Measurements from ENCODE around the gene ZNF573.

DNA sequence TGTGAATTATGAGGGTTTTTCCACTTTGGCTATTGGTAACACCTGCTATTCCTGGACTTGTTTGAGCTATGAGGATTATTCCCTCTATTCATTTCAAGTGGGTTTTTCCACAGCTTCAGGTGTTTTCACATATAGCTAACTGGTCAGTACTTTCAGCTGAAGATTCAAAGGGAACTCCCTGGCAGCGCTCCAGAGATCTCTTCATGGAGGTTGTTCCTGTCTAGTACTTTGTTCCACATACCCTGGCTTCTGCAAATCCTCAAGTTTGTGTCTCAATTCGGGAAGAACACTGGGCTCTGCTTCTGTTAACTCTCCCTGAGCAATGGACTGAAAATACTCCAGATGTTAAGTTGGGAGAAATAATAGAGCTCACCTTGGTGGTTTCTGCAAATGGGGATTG is 54.2 kb downstream of the ZNF573 start:
- no peak for TF ChIP-seq CTCF (conservative IDR thresholded peaks at IDR 0.05; ENCODE audit: low read depth in 2 of 2)
- TF ChIP-seq POLR2AphosphoS5 (IDR thresholded peaks at IDR 0.05; ENCODE audit: low read depth): no peak
- no peak for TF ChIP-seq EZH2phosphoT487 (IDR thresholded peaks at IDR 0.05; ENCODE audit: unreplicated experiment)
- no peak for TF ChIP-seq CREB1 (CRISPR knock-in tag; IDR thresholded peaks at IDR 0.05; ENCODE audit: low read depth)
- TF ChIP-seq EZH2 (IDR thresholded peaks at IDR 0.05; ENCODE audit: low read depth, unreplicated experiment): no peak
- no peak for TF ChIP-seq NANOG (IDR thresholded peaks at IDR 0.05; ENCODE audit: borderline replicate concordance)
- no peak for TF ChIP-seq REST (IDR thresholded peaks at IDR 0.05; ENCODE audit: unreplicated experiment)
- TF ChIP-seq ETS1 (IDR thresholded peaks at IDR 0.05): no peak
- TF ChIP-seq STAT1 (IDR thresholded peaks at IDR 0.05; ENCODE audit: unreplicated experiment): no peak
- TF ChIP-seq ZNF114 (CRISPR knock-in tag; IDR thresholded peaks at IDR 0.05): no peak
- TF ChIP-seq JUNB (IDR thresholded peaks at IDR 0.05; ENCODE audit: unreplicated experiment): no peak
- TF ChIP-seq, protein P1, sequence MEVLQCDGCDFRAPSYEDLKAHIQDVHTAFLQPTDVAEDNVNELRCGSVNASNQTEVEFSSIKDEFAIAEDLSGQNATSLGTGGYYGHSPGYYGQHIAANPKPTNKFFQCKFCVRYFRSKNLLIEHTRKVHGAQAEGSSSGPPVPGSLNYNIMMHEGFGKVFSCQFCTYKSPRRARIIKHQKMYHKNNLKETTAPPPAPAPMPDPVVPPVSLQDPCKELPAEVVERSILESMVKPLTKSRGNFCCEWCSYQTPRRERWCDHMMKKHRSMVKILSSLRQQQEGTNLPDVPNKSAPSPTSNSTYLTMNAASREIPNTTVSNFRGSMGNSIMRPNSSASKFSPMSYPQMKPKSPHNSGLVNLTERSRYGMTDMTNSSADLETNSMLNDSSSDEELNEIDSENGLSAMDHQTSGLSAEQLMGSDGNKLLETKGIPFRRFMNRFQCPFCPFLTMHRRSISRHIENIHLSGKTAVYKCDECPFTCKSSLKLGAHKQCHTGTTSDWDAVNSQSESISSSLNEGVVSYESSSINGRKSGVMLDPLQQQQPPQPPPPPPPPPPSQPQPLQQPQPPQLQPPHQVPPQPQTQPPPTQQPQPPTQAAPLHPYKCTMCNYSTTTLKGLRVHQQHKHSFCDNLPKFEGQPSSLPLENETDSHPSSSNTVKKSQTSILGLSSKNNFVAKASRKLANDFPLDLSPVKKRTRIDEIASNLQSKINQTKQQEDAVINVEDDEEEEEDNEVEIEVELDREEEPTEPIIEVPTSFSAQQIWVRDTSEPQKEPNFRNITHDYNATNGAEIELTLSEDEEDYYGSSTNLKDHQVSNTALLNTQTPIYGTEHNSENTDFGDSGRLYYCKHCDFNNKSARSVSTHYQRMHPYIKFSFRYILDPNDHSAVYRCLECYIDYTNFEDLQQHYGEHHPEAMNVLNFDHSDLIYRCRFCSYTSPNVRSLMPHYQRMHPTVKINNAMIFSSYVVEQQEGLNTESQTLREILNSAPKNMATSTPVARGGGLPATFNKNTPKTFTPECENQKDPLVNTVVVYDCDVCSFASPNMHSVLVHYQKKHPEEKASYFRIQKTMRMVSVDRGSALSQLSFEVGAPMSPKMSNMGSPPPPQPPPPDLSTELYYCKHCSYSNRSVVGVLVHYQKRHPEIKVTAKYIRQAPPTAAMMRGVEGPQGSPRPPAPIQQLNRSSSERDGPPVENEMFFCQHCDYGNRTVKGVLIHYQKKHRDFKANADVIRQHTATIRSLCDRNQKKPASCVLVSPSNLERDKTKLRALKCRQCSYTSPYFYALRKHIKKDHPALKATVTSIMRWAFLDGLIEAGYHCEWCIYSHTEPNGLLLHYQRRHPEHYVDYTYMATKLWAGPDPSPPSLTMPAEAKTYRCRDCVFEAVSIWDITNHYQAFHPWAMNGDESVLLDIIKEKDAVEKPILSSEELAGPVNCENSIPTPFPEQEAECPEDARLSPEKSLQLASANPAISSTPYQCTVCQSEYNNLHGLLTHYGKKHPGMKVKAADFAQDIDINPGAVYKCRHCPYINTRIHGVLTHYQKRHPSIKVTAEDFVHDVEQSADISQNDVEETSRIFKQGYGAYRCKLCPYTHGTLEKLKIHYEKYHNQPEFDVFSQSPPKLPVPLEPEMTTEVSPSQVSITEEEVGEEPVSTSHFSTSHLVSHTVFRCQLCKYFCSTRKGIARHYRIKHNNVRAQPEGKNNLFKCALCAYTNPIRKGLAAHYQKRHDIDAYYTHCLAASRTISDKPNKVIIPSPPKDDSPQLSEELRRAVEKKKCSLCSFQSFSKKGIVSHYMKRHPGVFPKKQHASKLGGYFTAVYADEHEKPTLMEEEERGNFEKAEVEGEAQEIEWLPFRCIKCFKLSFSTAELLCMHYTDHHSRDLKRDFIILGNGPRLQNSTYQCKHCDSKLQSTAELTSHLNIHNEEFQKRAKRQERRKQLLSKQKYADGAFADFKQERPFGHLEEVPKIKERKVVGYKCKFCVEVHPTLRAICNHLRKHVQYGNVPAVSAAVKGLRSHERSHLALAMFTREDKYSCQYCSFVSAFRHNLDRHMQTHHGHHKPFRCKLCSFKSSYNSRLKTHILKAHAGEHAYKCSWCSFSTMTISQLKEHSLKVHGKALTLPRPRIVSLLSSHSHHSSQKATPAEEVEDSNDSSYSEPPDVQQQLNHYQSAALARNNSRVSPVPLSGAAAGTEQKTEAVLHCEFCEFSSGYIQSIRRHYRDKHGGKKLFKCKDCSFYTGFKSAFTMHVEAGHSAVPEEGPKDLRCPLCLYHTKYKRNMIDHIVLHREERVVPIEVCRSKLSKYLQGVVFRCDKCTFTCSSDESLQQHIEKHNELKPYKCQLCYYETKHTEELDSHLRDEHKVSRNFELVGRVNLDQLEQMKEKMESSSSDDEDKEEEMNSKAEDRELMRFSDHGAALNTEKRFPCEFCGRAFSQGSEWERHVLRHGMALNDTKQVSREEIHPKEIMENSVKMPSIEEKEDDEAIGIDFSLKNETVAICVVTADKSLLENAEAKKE (CRISPR knock-in tag; IDR thresholded peaks at IDR 0.05): no peak
